ENCODE results near the gene LGALS7B. TPM values are rescaled to one million over a fixed set of nuclear protein-coding genes. Genes with fewer than 3 reads are reported as not detected.

The LGALS7B gene

Small RNA genes within 50 kb of the gene (small RNA-seq; reads per million reads assigned to genes)
- not detected for gene RNU6-140P (ENCODE audit: insufficient read depth)

Data from neuronal stem cell (in vitro differentiated cells).